Heart left ventricle (tissue), 13 donors: Measurements from ENCODE around the gene DGUOK.

Source experiments
- POLR2A ChIP-seq, 2 donors: fragments of 450-650 bp; IDR thresholded peaks; one replicate each; pipeline ENCODE4 v1.6.1; 2017; ENCODE audit warnings: antibody characterized with exemption in 2 of 2, mild to moderate bottlenecking in 2 of 2, moderate library complexity in 2 of 2
- TF ChIP-seq, protein P1 (sequence below), 12 donors: fragments of 200-600 bp; sonication (generic) in 4 of 12; IDR thresholded peaks; one replicate each; pipeline versions ENCODE4 v1.5.0 to v1.8.0; 2018 to 2022; ENCODE audit warnings: antibody characterized with exemption in 12 of 12, mild to moderate bottlenecking in 5 of 12
- donor health status: ischemic (EF 13 %, LVEDD 7.1; RV severe dilation, severe dysfunction).
- donor health status: DM: no; HTN: yes; CAD: no.
- donor health status: DM: no; HTN: no; CAD: no.
- donor health status: ischemic (EF 25% LVEDD 6.9; RV normal size, moderate dysfunction).
- donor health status: ischemic (EF 25% LVEDD 5.7; RV mildly dilated, moderate dysfunction).
- donor health status: ischemic (EF 35%, LVEDD 5.7; RV mildly dilated, moderate dysfunction).
- donor health status: nonischemic (EF 11% LVEDD 7.7; RV severe dilation, severe dysfunction).
- donor health status: DM: yes; HTN: yes; CAD: no.
- donor health status: PGD.
- donor health status: ischemic (EF 29% LVEDD 5.4; RV normal size, mild dysfunction).
- donor health status: nonischemic (EF 23%, LVEDD 6.1; RV moderate dilation, normal function).

DNA sequence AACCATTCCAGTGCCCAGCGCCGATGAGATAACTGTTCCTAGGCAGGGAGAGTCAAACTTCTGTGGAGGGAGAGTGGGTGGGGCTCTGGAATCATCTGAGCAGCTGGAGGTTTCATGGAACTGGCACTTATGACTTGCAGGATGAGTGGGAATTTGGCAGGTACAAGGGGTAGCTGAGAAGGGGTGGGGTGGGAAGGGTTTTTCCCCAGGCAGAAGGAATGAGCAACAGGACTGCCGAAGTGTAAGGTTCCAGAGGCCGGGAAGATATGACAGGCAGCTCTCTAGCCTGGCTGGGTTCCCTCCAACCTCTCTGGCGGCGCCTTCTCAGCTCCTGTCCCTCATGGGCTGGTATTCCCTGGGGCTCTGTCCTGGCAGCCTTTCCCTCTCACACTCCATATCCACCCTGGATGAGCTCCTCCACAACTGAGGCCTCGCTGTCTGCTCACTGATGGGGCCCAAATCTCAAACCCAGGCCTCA, 55.5 kb downstream of the DGUOK start:
- TF ChIP-seq, protein P1, sequence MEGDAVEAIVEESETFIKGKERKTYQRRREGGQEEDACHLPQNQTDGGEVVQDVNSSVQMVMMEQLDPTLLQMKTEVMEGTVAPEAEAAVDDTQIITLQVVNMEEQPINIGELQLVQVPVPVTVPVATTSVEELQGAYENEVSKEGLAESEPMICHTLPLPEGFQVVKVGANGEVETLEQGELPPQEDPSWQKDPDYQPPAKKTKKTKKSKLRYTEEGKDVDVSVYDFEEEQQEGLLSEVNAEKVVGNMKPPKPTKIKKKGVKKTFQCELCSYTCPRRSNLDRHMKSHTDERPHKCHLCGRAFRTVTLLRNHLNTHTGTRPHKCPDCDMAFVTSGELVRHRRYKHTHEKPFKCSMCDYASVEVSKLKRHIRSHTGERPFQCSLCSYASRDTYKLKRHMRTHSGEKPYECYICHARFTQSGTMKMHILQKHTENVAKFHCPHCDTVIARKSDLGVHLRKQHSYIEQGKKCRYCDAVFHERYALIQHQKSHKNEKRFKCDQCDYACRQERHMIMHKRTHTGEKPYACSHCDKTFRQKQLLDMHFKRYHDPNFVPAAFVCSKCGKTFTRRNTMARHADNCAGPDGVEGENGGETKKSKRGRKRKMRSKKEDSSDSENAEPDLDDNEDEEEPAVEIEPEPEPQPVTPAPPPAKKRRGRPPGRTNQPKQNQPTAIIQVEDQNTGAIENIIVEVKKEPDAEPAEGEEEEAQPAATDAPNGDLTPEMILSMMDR (IDR thresholded peaks at IDR 0.05), result no peak
- TF ChIP-seq POLR2A (IDR thresholded peaks at IDR 0.05), result no peak
